ENCODE results near the gene LRP2. TPM values are rescaled to one million over a fixed set of nuclear protein-coding genes. Genes with fewer than 3 reads are reported as not detected.
"Not testable (repeated sequence)": the region's sequence is repeated elsewhere in the genome, so short reads cannot be mapped to it uniquely, and the experiment has no call there.

Gene LRP2
- total RNA-seq, 1 donor from 2014 or later: 1.00 TPM

DNA sequence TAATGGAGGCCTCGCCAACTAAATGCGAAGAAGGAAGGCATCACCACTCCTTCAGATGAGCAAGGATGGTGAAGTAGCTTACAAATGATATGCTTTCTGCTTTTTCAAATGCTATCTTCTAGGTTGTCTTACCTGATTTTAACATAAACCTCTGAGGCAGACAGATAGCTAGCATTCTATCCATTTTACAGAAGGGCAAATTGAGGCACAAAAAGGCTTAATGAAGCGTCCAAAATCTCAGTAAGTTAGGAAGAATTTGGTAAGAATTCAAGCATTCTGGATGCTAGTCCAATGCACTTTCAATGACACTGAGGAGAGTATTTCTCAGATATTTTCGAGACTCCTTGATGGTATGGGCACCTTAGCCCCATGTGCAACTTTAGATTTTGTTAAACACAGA is 81.8 kb downstream of the LRP2 start:
- no peaks in the 10 kb centered on the region for H3K9me3 Mint-ChIP-seq (ENCODE audit: unreplicated experiment)
- H3K4me2 ChIP-seq (ENCODE audit: low read length): no peak overlapping the region
- H3K9me3 ChIP-seq (ENCODE audit: insufficient read depth, low read depth, low read length): no peaks in the 10 kb centered on the region
- no peak overlapping the region for H3K27ac ChIP-seq (ENCODE audit: low read depth, low read length)
- no peaks in the 10 kb centered on the region for H4K20me1 ChIP-seq (ENCODE audit: insufficient read depth, low read length)
- H3K9ac ChIP-seq (ENCODE audit: low read length): no peak overlapping the region
- H3K36me3 ChIP-seq (ENCODE audit: insufficient read depth, low read length): no peaks in the 10 kb centered on the region
- no peaks in the 10 kb centered on the region for H3K4me1 ChIP-seq (ENCODE audit: insufficient read depth, low read length)
- no peak overlapping the region for H2AFZ ChIP-seq (ENCODE audit: low read depth, low read length)
- H3K4me3 ChIP-seq (ENCODE audit: insufficient read depth, low read depth, low read length): no peak overlapping the region
- no peaks in the 10 kb centered on the region for H3K27me3 ChIP-seq (ENCODE audit: insufficient read depth, low read length)
- no peak overlapping the region for H3K27ac Mint-ChIP-seq (ENCODE audit: unreplicated experiment)
- no peaks in the 10 kb centered on the region for H3K27me3 Mint-ChIP-seq (ENCODE audit: low read depth, unreplicated experiment)
- no peaks in the 10 kb centered on the region for H3K79me2 ChIP-seq (ENCODE audit: insufficient read depth, low read length)
- no peak for TF ChIP-seq EZH2 (IDR thresholded peaks at IDR 0.05; ENCODE audit: insufficient read depth, low read length)
- TF ChIP-seq, protein P1, sequence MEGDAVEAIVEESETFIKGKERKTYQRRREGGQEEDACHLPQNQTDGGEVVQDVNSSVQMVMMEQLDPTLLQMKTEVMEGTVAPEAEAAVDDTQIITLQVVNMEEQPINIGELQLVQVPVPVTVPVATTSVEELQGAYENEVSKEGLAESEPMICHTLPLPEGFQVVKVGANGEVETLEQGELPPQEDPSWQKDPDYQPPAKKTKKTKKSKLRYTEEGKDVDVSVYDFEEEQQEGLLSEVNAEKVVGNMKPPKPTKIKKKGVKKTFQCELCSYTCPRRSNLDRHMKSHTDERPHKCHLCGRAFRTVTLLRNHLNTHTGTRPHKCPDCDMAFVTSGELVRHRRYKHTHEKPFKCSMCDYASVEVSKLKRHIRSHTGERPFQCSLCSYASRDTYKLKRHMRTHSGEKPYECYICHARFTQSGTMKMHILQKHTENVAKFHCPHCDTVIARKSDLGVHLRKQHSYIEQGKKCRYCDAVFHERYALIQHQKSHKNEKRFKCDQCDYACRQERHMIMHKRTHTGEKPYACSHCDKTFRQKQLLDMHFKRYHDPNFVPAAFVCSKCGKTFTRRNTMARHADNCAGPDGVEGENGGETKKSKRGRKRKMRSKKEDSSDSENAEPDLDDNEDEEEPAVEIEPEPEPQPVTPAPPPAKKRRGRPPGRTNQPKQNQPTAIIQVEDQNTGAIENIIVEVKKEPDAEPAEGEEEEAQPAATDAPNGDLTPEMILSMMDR (IDR thresholded peaks at IDR 0.05; ENCODE audit: insufficient read depth, low read depth, low read length): no peak
- FAIRE-seq: no peak
- H3K4me1 Mint-ChIP-seq (ENCODE audit: low read depth, unreplicated experiment): peaks cover 2% of the 10 kb centered on the region
- no peak overlapping the region for H3K4me3 Mint-ChIP-seq (ENCODE audit: unreplicated experiment)
- H3K36me3 Mint-ChIP-seq (ENCODE audit: low read depth, unreplicated experiment): no peaks in the 10 kb centered on the region
- DNase-seq (ENCODE audit: low read depth): no peak

DNA sequence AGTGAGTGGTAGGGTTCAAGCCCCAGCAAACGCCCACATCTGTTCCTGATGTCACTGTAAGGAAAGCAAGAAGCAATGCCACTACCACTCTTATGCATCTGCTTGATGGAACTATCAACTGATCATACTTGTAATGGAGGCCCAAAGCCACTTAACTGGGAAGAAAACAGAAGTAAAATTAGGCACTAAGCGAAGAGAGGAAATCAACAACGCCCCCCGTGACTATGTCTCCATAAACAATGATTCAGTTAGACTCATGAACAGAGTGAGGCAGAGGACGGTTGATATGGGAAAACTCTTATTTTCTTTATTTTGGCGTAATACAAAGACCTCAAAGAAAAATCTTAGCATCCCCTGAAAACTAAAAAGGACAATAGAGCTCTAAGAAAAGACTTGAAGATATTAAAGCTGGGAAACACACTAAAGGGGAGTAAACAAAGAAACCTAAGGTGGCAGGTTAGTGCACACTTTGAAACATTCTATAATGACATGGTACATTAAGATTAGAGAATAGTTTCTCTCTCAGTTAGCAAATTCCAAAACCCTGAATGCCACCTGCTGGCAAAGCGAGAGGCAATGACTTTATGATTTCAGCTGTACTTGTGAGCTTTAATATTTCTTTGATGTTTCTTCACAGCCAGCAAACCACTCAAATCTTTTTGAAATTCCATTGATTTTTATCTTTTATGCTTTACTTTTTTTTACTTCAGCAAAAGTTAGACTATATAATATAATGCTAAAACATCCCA is 86.5 kb downstream of the LRP2 start:
- Mint-ChIP-seq H3K27ac (ENCODE audit: unreplicated experiment) (no peak overlapping the region), H3K27me3 (ENCODE audit: low read depth, unreplicated experiment) (peaks cover 2% of the 10 kb centered on the region), H3K9me3 (ENCODE audit: unreplicated experiment) (no peaks in the 10 kb centered on the region), H3K36me3 (ENCODE audit: low read depth, unreplicated experiment) (no peaks in the 10 kb centered on the region), H3K4me3 (ENCODE audit: unreplicated experiment) (no peak overlapping the region), H3K4me1 (ENCODE audit: low read depth, unreplicated experiment) (no peaks in the 10 kb centered on the region)
- FAIRE-seq: no peak
- no peak overlapping the region for H3K4me2 ChIP-seq (ENCODE audit: low read length)
- no peaks in the 10 kb centered on the region for H3K4me1 ChIP-seq (ENCODE audit: insufficient read depth, low read length)
- no peak overlapping the region for H3K27ac ChIP-seq (ENCODE audit: low read depth, low read length)
- H3K4me3 ChIP-seq (ENCODE audit: insufficient read depth, low read depth, low read length): no peak overlapping the region
- H2AFZ ChIP-seq (ENCODE audit: low read depth, low read length): no peak overlapping the region
- H3K9ac ChIP-seq (ENCODE audit: low read length): no peak overlapping the region
- TF ChIP-seq, protein P1 (IDR thresholded peaks at IDR 0.05; ENCODE audit: insufficient read depth, low read depth, low read length): no peak
- TF ChIP-seq EZH2 (IDR thresholded peaks at IDR 0.05; ENCODE audit: insufficient read depth, low read length): no peak
- H4K20me1 ChIP-seq (ENCODE audit: insufficient read depth, low read length): no peaks in the 10 kb centered on the region
- peaks cover 2% of the 10 kb centered on the region for H3K27me3 ChIP-seq (ENCODE audit: insufficient read depth, low read length)
- no peaks in the 10 kb centered on the region for H3K79me2 ChIP-seq (ENCODE audit: insufficient read depth, low read length)
- H3K9me3 ChIP-seq (ENCODE audit: insufficient read depth, low read depth, low read length): no peaks in the 10 kb centered on the region
- DNase-seq (ENCODE audit: low read depth): no peak
- H3K36me3 ChIP-seq (ENCODE audit: insufficient read depth, low read length): no peaks in the 10 kb centered on the region

DNA sequence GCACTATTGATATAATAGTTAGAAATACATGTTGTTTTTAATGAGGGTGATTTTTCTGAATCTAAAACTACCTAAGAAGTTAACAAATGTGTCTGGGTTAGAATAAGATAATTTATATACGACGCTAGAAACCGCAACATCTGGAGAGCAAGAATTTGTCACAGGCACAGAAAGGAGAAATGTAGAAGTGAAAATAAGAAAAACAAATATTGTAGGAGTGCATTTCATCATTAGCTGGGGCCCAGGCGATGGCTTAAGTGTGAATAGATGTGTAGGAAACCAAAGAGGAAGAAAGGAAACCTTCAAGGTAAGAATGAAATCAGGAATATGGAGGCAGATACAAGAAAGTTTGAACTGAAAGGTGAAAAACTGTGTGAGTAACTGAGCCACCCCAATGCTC is 90.3 kb downstream of the LRP2 start:
- no peak overlapping the region for H2AFZ ChIP-seq (ENCODE audit: low read depth, low read length)
- no peaks in the 10 kb centered on the region for H4K20me1 ChIP-seq (ENCODE audit: insufficient read depth, low read length)
- H3K4me1 ChIP-seq (ENCODE audit: insufficient read depth, low read length): no peaks in the 10 kb centered on the region
- peaks cover 2% of the 10 kb centered on the region for H3K27me3 ChIP-seq (ENCODE audit: insufficient read depth, low read length)
- Mint-ChIP-seq H3K4me1 (ENCODE audit: low read depth, unreplicated experiment) (no peaks in the 10 kb centered on the region), H3K27me3 (ENCODE audit: low read depth, unreplicated experiment) (peaks cover 4% of the 10 kb centered on the region), H3K36me3 (ENCODE audit: low read depth, unreplicated experiment) (peaks cover 1% of the 10 kb centered on the region), H3K4me3 (ENCODE audit: unreplicated experiment) (no peak overlapping the region), H3K9me3 (ENCODE audit: unreplicated experiment) (no peaks in the 10 kb centered on the region), H3K27ac (ENCODE audit: unreplicated experiment) (no peak overlapping the region)
- no peak overlapping the region for H3K4me2 ChIP-seq (ENCODE audit: low read length)
- no peaks in the 10 kb centered on the region for H3K36me3 ChIP-seq (ENCODE audit: insufficient read depth, low read length)
- no peak overlapping the region for H3K27ac ChIP-seq (ENCODE audit: low read depth, low read length)
- no peak for DNase-seq (ENCODE audit: low read depth)
- no peaks in the 10 kb centered on the region for H3K9me3 ChIP-seq (ENCODE audit: insufficient read depth, low read depth, low read length)
- FAIRE-seq: no peak
- TF ChIP-seq EZH2 (IDR thresholded peaks at IDR 0.05; ENCODE audit: insufficient read depth, low read length): no peak
- TF ChIP-seq, protein P1 (IDR thresholded peaks at IDR 0.05; ENCODE audit: insufficient read depth, low read depth, low read length): no peak
- no peak overlapping the region for H3K9ac ChIP-seq (ENCODE audit: low read length)
- H3K79me2 ChIP-seq (ENCODE audit: insufficient read depth, low read length): no peaks in the 10 kb centered on the region
- H3K4me3 ChIP-seq (ENCODE audit: insufficient read depth, low read depth, low read length): no peak overlapping the region

DNA sequence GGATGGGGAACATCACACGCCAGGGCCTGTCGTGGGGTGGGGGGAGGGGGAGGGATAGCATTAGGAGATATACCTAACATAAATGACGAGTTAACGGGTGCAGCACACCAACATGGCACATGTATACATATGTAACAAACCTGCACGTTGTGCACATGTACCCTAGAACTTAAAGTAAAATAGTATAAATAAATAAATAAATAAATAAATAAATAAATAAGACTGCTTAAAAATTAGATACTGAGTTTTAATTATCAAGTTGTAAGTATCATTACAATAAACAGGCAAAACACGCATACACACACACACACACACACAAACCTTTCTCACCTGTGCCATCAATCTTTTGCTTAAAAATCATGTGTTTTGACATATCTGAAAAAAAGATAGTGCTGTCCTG is 91.8 kb downstream of the LRP2 start:
- H3K4me2 ChIP-seq (ENCODE audit: low read length); FAIRE-seq; H3K4me1 ChIP-seq (ENCODE audit: insufficient read depth, low read length); H3K27me3 Mint-ChIP-seq (ENCODE audit: low read depth, unreplicated experiment); H3K4me3 Mint-ChIP-seq (ENCODE audit: unreplicated experiment); H3K36me3 Mint-ChIP-seq (ENCODE audit: low read depth, unreplicated experiment); H3K4me3 ChIP-seq (ENCODE audit: insufficient read depth, low read depth, low read length); H3K79me2 ChIP-seq (ENCODE audit: insufficient read depth, low read length); H3K27me3 ChIP-seq (ENCODE audit: insufficient read depth, low read length); H2AFZ ChIP-seq (ENCODE audit: low read depth, low read length); H3K27ac ChIP-seq (ENCODE audit: low read depth, low read length); H3K9me3 ChIP-seq (ENCODE audit: insufficient read depth, low read depth, low read length); H3K27ac Mint-ChIP-seq (ENCODE audit: unreplicated experiment); DNase-seq (ENCODE audit: low read depth); H3K36me3 ChIP-seq (ENCODE audit: insufficient read depth, low read length); H3K9me3 Mint-ChIP-seq (ENCODE audit: unreplicated experiment); H3K4me1 Mint-ChIP-seq (ENCODE audit: low read depth, unreplicated experiment); H4K20me1 ChIP-seq (ENCODE audit: insufficient read depth, low read length); H3K9ac ChIP-seq (ENCODE audit: low read length): not testable (repeated sequence)

Measured in astrocyte (in vitro differentiated cells and primary cell).